Measurements from ENCODE around the gene GDPD1.
A peak's percentile ranks its signal among the peaks of the same experiment; 100 is the strongest.
"Not testable (repeated sequence)": the region's sequence is repeated elsewhere in the genome, so short reads cannot be mapped to it uniquely, and the experiment has no call there.

Gene GDPD1

GRCh38 chr17:59219992-59220327 is 351 bp upstream of the GDPD1 start:
- peak overlapping the region; percentile 99 for H3K4me3 Mint-ChIP-seq
- H3K27me3 Mint-ChIP-seq: no peaks in the 10 kb centered on the region
- H3K27ac Mint-ChIP-seq: peak overlapping the region; percentile 46
- H3K9me3 Mint-ChIP-seq (ENCODE audit: low read depth): no peaks in the 10 kb centered on the region
- H3K4me1 Mint-ChIP-seq (ENCODE audit: low read depth): peaks cover 12% of the 10 kb centered on the region
- H3K36me3 Mint-ChIP-seq: no peaks in the 10 kb centered on the region

DNA sequence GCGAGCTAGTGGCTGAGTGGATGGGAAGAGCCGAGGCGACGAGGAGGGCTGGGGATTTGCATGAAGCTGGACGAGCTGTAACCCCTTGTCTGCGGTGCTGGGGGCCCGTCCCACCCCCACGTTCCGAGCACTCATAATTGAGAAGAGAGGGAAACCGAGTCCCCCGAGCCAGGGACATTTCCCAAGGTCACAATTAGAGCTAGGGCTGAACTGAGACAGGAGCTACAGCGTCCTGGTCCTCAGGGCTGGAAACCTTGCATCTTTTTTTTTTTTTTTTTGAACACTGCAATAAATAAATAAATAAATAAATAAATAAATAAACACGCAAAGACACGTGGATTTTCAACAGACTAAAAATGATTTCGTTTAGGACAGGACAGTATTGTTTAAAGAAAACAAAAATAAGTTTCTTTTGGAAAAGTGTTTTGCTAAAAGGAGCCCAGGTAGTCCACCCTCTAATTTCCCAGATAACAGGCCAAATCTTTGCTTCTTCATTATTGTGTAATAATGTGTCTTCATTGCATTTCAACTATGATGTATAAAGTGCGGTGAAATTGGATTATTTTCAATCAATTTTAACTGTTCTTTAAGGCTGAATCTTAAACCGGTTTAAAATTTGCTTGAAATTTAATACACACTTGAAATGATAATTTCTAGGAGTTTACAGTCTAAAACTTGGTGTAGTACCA is 992 bp downstream of the GDPD1 start:
- H3K36me3 Mint-ChIP-seq: no peaks in the 10 kb centered on the region
- H3K9me3 Mint-ChIP-seq (ENCODE audit: low read depth): no peaks in the 10 kb centered on the region
- peak overlapping the region; percentile 99 for H3K4me3 Mint-ChIP-seq
- H3K27ac Mint-ChIP-seq: no peak overlapping the region
- H3K4me1 Mint-ChIP-seq (ENCODE audit: low read depth): peaks cover 12% of the 10 kb centered on the region
- H3K27me3 Mint-ChIP-seq: no peaks in the 10 kb centered on the region

- Mint-ChIP-seq H3K4me1 (ENCODE audit: low read depth) (peaks cover 12% of the 10 kb centered on the region), H3K27ac (no peak overlapping the region), H3K9me3 (ENCODE audit: low read depth) (no peaks in the 10 kb centered on the region), H3K36me3 (no peaks in the 10 kb centered on the region), H3K27me3 (no peaks in the 10 kb centered on the region), H3K4me3 (no peak overlapping the region)
Measured at GRCh38 chr17:59223813-59224212, 3.5 kb downstream of the GDPD1 start.

DNA sequence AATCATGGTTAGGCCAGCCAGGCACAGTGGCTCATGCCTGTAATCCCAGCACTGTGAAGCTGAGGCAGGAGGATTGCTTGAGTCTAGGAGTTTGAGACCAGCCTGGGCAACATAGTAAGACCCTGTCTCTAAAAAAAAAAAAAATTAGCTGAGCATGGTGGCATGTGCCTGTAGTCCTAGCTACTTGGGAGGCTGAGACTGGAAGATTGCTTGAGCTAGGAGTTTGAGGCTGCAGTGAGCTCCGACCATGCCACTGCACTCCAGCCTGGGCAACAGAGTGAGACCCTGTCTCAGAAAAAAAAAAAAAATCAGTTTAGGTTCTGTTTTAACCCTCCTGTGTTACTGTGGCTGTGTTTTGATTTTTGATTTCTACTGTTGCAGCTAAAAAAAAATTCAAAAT is 8.3 kb downstream of the GDPD1 start:
- H3K9me3 Mint-ChIP-seq (ENCODE audit: low read depth); H3K36me3 Mint-ChIP-seq; H3K27ac Mint-ChIP-seq; H3K27me3 Mint-ChIP-seq; H3K4me1 Mint-ChIP-seq (ENCODE audit: low read depth); H3K4me3 Mint-ChIP-seq: not testable (repeated sequence)

- no peaks in the 10 kb centered on the region for H3K27me3 Mint-ChIP-seq
- no peaks in the 10 kb centered on the region for H3K9me3 Mint-ChIP-seq (ENCODE audit: low read depth)
- no peak overlapping the region for H3K27ac Mint-ChIP-seq
- peaks cover 3% of the 10 kb centered on the region for H3K4me1 Mint-ChIP-seq (ENCODE audit: low read depth)
- no peak overlapping the region for H3K4me3 Mint-ChIP-seq
- H3K36me3 Mint-ChIP-seq: no peaks in the 10 kb centered on the region
Measured at GRCh38 chr17:59230764-59231163, 10.5 kb downstream of the GDPD1 start.

GRCh38 chr17:59234631-59235030 is 14.3 kb downstream of the GDPD1 start:
- Mint-ChIP-seq H3K27me3 (no peaks in the 10 kb centered on the region), H3K4me1 (ENCODE audit: low read depth) (peaks cover 3% of the 10 kb centered on the region), H3K27ac (no peak overlapping the region), H3K36me3 (no peaks in the 10 kb centered on the region), H3K9me3 (ENCODE audit: low read depth) (no peaks in the 10 kb centered on the region), H3K4me3 (no peak overlapping the region)

DNA sequence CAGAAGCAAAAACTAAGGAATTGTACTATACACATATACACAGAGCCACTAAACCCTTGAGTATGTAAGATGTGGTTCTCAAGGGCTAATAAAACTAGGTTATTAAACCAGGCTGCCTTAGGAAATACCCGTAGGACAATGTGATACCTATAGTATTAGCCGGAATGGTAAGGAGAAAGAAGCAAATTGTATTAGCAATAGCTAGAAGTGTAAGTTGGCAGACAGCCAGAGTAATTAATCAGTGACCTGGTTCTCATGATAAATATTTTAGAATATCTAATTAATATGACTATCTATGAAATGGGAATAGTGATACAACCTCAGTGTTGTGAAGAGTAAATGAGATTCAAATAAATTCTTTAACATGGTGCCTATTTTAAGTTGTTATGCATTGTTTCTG is 18.6 kb downstream of the GDPD1 start:
- Mint-ChIP-seq H3K4me1 (ENCODE audit: low read depth) (no peaks in the 10 kb centered on the region), H3K4me3 (no peak overlapping the region), H3K9me3 (ENCODE audit: low read depth) (no peaks in the 10 kb centered on the region), H3K36me3 (no peaks in the 10 kb centered on the region), H3K27me3 (no peaks in the 10 kb centered on the region), H3K27ac (no peak overlapping the region)

DNA sequence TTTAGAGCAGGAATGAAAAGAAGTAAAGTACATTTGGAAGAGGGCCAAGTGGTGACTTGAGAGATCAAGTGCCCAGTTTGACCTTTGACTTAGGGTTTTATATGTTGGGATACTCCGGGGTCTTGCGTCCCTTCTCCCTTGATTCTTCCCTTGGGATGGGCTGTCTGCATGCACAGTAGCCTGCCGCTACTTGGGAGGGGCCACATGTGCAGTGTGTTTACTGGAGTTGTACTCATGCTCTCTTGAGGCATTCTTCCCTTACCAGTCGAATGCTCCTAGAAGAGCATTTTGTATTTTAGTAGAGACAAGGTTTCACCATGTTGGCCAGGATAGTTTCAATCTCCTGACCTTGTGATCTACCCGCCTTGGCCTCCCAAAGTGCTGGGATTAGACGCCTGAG is 23.8 kb downstream of the GDPD1 start:
- H3K27me3 Mint-ChIP-seq: no peaks in the 10 kb centered on the region
- H3K27ac Mint-ChIP-seq: no peak overlapping the region
- no peaks in the 10 kb centered on the region for H3K4me1 Mint-ChIP-seq (ENCODE audit: low read depth)
- H3K36me3 Mint-ChIP-seq: peaks cover 7% of the 10 kb centered on the region
- H3K4me3 Mint-ChIP-seq: no peak overlapping the region
- no peaks in the 10 kb centered on the region for H3K9me3 Mint-ChIP-seq (ENCODE audit: low read depth)

GRCh38 chr17:59254742-59255141 is 34.4 kb downstream of the GDPD1 start:
- Mint-ChIP-seq H3K4me1 (ENCODE audit: low read depth) (no peaks in the 10 kb centered on the region), H3K27ac (no peak overlapping the region), H3K27me3 (no peaks in the 10 kb centered on the region), H3K9me3 (ENCODE audit: low read depth) (no peaks in the 10 kb centered on the region), H3K36me3 (no peaks in the 10 kb centered on the region), H3K4me3 (no peak overlapping the region)

DNA sequence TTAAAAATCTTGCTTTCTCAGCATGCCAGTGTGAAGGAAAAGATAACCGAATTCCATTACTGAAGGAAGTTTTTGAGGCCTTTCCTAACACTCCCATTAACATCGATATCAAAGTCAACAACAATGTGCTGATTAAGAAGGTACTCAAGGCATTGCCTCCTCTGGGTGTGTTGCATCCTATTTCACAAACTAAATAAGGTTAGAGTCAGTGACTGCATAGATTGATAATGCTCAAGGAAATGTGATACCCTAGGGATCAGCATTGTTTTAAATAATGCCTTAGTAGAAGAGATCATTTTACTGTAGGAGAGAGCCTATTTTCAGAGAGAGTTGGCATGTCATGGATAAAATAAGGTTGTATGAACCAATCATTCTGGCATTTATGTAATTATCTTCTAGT is 36.8 kb downstream of the GDPD1 start:
- H3K4me3 Mint-ChIP-seq: no peak overlapping the region
- H3K4me1 Mint-ChIP-seq (ENCODE audit: low read depth): no peaks in the 10 kb centered on the region
- no peaks in the 10 kb centered on the region for H3K27me3 Mint-ChIP-seq
- H3K36me3 Mint-ChIP-seq: no peaks in the 10 kb centered on the region
- H3K9me3 Mint-ChIP-seq (ENCODE audit: low read depth): no peaks in the 10 kb centered on the region
- H3K27ac Mint-ChIP-seq: no peak overlapping the region

GRCh38 chr17:59260722-59261121 is 40.4 kb downstream of the GDPD1 start:
- no peak overlapping the region for H3K27ac Mint-ChIP-seq
- H3K9me3 Mint-ChIP-seq (ENCODE audit: low read depth): no peaks in the 10 kb centered on the region
- H3K4me3 Mint-ChIP-seq: no peak overlapping the region
- no peaks in the 10 kb centered on the region for H3K27me3 Mint-ChIP-seq
- no peaks in the 10 kb centered on the region for H3K36me3 Mint-ChIP-seq
- H3K4me1 Mint-ChIP-seq (ENCODE audit: low read depth): no peaks in the 10 kb centered on the region

DNA sequence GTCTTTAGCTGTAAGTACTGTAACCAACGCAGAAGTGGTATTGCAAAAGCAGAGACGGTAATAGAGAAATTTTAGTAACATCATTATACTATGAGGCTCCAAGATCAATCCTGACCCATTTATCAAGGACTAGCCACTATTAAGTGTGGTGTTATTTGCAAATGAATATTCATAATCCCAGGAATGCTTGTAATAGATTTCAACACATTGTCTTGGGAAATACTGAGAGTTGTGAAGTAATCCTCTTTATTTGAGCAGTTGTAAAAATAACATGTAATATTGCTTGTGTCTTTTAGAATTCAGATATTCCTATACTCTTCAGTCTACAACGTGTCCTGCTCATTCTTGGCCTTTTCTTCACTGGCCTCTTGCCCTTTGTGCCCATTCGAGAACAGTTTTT is 46.4 kb downstream of the GDPD1 start:
- Mint-ChIP-seq H3K4me1 (ENCODE audit: low read depth) (no peaks in the 10 kb centered on the region), H3K36me3 (peaks cover 2% of the 10 kb centered on the region), H3K27me3 (no peaks in the 10 kb centered on the region), H3K27ac (no peak overlapping the region), H3K9me3 (ENCODE audit: low read depth) (no peaks in the 10 kb centered on the region), H3K4me3 (no peak overlapping the region)

DNA sequence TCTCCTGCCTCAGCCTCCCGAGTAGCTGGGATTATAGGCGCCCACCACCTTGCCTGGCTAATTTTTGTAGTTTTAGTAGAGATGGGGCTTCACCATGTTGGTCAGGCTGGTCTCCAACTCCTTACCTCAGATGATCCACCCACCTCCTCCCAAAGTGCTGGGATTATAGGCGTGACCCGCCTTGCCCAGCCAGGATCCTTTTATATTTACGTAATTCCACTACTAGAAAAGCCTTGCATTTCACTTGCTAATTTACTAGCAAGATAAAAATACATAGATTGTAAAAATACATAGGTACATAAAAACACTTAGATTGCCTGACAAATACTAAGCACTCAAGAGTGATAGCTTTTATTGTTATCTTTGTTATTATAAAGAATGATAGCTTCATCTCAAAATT is 47.5 kb downstream of the GDPD1 start:
- H3K27me3 Mint-ChIP-seq: no peaks in the 10 kb centered on the region
- no peaks in the 10 kb centered on the region for H3K4me1 Mint-ChIP-seq (ENCODE audit: low read depth)
- H3K4me3 Mint-ChIP-seq: no peak overlapping the region
- H3K9me3 Mint-ChIP-seq (ENCODE audit: low read depth): no peaks in the 10 kb centered on the region
- H3K27ac Mint-ChIP-seq: no peak overlapping the region
- peaks cover 6% of the 10 kb centered on the region for H3K36me3 Mint-ChIP-seq

DNA sequence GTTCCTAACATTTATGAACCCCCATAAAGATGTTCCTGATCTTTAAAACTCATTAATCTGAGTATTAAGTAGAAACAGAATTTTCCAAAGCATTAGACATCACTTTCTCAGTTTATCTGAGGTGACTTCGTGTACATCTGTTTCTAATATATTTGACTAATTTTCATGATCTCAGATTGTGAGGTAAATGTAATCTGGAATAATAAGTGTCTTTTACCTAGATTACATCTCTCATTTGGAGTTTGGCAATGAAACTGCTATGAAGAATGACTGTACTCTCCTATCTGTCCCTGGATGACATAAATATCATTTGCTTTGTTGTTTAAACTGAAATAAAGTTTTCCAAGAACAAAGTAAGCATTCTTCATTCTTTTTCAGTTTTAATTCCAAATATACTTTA is 55.3 kb downstream of the GDPD1 start:
- Mint-ChIP-seq H3K4me1 (ENCODE audit: low read depth) (no peaks in the 10 kb centered on the region), H3K27ac (no peak overlapping the region), H3K27me3 (no peaks in the 10 kb centered on the region), H3K4me3 (no peak overlapping the region), H3K9me3 (ENCODE audit: low read depth) (no peaks in the 10 kb centered on the region), H3K36me3 (peaks cover 4% of the 10 kb centered on the region)

DNA sequence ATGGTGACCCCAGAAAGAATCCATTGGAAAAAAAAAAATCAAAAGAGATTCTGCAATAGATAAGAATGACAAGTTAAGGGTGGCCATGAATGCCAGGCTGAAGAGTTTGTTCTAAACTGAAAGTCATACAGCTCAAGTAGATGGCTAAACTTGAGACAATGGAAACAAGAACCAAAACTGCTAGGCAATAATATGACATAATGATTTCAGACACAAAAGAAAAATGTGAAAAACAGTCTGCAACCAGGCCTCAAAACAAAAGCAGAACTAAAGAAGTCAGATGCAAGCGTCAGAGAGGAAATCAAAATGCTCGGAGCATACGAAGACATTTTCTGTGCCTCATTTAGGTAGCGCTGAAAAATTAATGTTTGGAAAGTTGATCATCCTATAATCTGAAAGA is 56.7 kb downstream of the GDPD1 start:
- Mint-ChIP-seq H3K36me3 (peaks cover 6% of the 10 kb centered on the region), H3K4me3 (no peak overlapping the region), H3K4me1 (ENCODE audit: low read depth) (no peaks in the 10 kb centered on the region), H3K27me3 (no peaks in the 10 kb centered on the region), H3K27ac (no peak overlapping the region), H3K9me3 (ENCODE audit: low read depth) (no peaks in the 10 kb centered on the region)

DNA sequence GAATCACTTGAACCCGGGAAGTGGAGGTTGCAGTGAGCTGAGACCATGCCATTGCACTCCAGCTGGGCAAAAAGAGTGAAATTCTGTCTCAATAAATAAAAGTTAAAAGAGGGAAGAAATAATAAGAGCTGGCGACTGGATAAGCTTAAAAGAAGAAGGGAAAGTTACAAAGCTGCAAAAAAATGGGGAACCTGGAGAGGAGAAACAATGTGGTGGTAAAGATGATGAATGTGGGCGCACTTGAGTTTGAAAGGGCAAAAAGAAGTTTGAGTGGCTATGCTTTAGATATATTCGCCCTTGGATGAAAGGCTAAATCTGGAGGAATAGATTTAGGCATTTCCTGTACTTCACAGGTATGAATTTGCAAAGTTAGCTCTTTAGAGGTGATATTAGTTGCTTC is 58.1 kb downstream of the GDPD1 start:
- Mint-ChIP-seq H3K9me3 (ENCODE audit: low read depth) (no peaks in the 10 kb centered on the region), H3K36me3 (peaks cover 2% of the 10 kb centered on the region), H3K27me3 (no peaks in the 10 kb centered on the region), H3K4me3 (no peak overlapping the region), H3K4me1 (ENCODE audit: low read depth) (no peaks in the 10 kb centered on the region), H3K27ac (no peak overlapping the region)
